HG03097 (cell line): ENCODE measurements around the gene TMPRSS11A.

Experiments used
- ATAC-seq: cut with Tn5 transposase; IDR thresholded peaks from one replicate; pipeline ENCODE4 v1.9.1; 2021; ENCODE audit not compliant: unreplicated experiment, low FRiP score

Gene TMPRSS11A, protein sequence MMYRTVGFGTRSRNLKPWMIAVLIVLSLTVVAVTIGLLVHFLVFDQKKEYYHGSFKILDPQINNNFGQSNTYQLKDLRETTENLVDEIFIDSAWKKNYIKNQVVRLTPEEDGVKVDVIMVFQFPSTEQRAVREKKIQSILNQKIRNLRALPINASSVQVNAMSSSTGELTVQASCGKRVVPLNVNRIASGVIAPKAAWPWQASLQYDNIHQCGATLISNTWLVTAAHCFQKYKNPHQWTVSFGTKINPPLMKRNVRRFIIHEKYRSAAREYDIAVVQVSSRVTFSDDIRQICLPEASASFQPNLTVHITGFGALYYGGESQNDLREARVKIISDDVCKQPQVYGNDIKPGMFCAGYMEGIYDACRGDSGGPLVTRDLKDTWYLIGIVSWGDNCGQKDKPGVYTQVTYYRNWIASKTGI

DNA sequence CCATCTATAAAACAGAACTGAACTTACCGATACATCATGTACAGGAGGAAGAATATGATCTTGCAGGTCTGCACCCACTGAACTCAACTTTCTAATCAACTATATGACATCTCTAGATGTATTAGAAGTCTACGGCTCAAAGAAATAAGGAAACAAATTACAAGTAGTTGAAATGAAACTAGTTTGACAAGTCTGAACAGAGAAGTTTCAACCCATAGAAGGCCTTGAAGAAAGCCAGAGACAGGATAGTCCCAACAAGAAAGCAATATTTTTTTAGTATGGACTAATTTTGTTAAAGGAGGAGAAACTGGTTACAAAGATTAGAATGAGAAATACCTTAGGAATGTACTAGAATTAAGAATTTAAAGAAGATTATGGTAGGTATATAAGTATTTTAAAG is at the start of gene TMPRSS11A:
TMPRSS11A (minus strand) TSS at position 138 of the 400 bp plus-strand sequence; CDS start at position 38, 100 bp downstream.
- ATAC-seq, result no peak

DNA sequence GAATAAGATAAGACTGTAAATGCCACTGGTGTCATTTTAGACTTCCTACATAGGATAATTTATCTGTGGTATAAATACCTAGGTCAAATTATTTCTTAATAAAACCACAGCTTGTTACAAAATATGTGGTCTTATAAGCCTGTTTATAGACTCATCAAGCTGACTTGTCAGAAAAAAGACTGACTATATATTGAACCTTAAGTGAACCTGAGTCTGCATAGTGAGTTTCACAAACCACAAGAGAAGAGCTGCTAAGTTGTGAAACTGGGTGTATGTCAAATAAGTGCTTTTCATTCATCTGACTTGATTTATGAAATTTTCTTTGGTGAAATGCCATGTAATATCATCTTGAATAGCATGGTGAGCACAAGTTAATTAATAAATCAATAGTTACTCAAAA is 48.4 kb upstream of the TMPRSS11A start:
- no peak for ATAC-seq

DNA sequence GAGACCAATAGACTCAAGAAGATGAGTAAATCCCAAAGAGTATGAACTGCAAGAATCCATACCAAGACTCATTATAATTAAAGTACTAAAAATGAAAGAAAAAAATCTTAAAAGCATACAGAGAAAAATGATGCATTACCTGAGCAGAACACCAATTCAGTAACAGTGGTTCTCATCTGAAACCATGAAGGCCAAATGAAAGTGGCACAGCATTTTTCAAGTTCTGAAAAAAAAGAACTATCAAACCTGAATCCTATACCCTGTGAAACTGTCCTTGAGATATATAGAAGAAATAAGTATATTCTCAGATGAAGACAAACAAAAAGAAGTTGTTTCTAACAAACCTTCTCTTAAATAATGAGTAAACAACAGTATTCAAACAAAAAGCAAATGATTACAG is 39.6 kb upstream of the TMPRSS11A start:
- ATAC-seq, result no peak

DNA sequence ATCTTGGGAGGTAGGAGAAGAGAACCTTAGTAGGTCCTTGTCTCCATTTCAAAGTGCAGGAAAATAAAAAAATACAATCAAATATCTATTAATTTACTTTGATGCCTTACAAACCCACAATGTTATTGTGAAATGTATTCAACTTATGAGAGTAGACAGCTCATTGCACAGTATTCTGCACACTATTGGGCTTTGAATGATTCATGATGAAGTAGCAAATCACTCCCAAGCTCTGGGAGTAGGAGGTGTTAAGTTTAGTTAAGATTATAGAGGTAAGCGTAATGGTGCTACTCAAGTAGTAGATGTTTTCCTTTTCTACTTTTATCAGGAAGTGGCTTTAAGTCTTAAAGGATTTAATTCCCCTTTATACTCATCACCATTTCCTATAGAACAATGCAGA is 32.8 kb upstream of the TMPRSS11A start:
- no peak for ATAC-seq

DNA sequence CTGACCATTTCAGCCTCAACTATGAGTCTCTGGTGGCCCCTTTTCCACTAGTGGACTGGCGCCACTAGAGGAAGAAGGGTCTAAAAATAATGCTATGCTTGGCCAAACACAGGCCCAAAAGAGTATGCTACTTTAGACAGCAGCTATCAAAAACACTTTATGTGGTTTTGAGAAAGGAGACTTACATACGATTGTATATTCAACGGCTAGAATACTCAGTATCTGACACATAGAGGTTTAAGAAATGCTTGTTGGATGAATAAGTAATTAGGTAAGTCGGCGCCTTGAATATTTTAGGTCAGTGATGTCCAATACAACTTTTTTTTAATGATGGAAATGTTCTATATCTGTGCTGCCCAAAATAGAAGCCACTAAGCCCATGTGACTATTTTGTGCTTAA is 25.7 kb upstream of the TMPRSS11A start:
- ATAC-seq, result no peak

DNA sequence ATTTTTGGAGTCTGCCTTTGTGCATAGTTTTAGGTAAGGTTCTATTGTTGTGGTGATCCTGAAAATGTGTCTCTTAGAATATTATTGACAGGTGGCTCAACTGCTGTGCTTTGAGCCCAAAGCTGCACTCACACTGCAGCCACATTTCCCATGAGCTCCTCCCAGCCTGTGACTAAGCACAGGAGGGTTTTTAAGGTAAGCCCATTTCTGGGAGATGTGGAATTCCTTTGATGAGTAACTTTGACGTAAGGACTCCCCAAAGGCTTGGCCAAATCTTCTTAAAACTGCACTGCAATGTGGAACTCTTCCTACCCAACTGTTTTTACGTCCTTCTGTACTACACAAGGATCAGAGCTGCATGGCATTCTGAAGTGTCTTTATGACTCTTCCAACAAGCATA is 20.0 kb upstream of the TMPRSS11A start:
- ATAC-seq, result no peak

DNA sequence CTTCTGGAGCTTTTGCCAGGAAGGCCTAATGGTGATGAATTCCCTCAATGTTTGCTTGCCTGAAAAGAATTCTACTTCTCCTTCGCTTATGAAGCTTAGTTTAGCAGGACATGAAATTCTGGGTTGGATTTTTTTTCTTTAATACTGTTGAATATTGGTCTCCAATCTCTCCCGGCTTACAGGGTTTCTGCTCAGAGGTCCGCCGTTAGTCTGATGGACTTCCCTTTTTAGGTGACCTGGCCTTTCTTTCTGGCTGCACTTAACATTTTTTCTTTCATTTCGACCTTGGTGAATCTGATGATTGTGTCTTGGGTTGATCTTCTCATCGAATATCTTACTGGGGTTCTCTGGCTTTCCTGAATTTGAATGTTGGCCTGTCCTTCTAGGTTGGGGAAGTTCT is 17.2 kb upstream of the TMPRSS11A start:
- no peak for ATAC-seq

DNA sequence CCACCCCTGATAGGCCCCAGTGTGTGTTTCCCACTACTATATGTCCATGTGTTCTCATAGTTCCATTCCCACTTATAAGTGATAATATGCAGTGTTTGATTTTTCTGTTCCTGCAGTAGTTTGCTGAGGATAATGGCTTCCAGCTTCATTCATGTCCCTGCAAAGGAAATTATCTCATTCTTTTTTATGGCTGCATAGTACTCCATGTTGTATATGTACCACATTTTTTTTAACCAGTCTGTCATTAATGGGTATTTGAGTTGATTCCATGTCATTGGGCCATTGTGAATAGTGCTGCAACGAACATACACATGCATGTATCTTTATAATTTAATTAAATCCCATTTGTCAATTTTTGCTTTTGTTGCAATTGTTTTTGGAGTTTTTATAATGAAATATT is 10.3 kb upstream of the TMPRSS11A start:
- ATAC-seq, result no peak

DNA sequence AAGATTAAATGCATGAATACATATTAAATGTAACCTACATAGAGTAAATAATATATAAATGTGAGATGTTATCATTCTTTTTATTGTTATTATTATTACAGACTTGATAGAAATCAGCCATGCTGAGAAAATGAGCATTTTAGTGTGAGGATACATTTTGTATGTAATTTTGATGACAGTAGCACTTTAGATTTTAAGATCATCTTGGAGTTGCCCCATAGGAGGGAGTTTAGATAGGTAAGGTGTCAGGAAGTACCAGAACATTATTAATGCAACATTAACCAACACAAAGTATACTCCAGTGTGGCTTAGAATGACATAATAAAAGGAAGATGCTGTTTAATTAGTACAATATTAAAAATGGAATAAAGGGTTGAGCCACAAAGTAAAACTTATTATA is 8.4 kb downstream of the TMPRSS11A start:
- ATAC-seq, result no peak

DNA sequence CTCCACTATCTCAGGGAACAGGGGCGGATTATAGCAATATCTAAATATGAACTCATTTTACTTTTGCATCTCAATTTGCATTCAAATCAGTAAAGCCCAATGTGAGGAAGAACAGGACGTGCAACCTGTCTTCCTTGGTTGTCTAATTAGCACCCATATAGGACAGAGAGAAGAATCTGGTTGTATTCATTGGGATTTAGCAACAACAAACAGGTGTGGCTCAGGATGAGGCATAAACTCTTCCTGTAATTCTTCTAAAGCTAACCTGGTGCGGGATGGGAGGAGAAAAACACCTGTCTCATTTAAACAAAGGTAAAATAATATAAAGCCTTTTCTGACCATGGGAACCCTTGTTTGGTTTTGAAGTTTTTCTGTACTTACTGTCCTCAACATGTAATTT is 22.2 kb downstream of the TMPRSS11A start:
- no peak for ATAC-seq

DNA sequence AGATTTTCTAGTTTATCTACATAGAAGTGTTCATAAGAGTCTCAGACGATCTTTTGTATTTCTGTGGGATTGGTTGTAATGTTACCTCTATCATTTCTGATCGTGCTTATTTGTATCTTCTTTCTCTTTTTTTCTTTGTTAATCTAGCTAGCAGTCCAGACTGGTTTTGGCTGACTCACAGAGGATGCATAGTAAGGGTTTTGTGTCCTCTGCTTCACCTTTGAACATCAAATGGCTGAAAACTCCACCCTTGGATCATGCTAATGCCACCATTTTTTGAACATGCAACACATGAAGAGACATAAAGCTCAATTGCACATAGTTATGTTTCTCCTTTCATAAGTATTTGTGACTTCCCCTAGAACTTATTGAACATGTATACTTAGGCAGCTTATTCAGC is 22.8 kb downstream of the TMPRSS11A start:
- no peak for ATAC-seq

DNA sequence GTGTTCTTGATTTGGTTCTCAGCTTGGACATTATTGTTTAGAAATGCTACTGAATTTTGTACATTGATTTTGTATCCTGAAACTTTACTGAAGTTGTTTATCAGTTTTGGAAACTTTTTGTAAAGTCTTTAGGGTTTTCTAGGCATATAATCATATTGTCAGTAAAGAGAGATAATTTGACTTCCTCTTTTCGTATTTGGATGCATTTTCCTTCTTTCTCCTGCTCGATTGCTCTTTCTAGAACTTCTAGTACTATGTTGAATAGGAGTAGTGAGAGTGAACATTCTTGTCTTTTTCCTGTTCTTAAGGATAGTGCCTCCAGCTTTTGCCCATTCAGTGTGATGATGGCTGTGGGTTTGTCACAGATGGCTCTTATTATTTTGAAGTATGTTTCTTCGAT is 24.1 kb downstream of the TMPRSS11A start:
- no peak for ATAC-seq

DNA sequence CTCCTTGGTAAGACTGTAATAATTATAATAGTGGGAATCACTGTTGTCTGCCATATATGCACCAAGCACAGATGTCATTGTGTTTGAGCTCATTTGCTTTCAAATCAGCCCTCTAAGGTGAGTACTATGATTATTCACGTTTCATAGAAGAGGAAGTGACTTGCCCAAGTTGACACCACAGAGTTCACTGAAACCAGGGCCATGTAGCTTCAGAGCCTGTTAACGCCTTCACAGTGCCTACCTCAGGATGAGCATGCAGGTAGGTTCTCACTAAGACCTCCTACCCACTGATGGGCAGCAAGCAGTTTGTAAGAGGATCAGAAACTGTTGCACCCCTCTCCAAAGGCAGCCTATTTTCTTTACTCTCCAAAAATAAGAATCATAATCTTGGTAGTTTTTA is 27.4 kb downstream of the TMPRSS11A start:
- no peak for ATAC-seq

DNA sequence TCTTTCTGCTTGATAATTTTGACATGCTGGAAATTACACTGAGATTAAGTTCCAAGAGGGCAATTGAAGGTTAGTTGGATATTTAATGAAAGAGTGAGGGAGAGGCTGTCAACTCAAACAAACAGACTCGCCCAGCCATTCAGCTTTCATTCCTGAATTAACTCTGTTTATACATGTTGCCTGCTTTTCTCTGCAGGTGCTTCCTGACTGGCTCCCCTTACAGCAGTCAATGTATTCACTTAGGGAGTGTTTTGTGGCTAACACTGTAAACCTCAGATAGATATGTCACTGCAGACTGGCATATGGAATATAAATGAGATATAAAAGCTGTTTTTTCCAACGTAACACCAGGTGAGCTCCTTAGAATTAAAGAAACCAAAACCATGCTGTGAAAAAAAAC is 28.7 kb downstream of the TMPRSS11A start:
- ATAC-seq, result no peak

DNA sequence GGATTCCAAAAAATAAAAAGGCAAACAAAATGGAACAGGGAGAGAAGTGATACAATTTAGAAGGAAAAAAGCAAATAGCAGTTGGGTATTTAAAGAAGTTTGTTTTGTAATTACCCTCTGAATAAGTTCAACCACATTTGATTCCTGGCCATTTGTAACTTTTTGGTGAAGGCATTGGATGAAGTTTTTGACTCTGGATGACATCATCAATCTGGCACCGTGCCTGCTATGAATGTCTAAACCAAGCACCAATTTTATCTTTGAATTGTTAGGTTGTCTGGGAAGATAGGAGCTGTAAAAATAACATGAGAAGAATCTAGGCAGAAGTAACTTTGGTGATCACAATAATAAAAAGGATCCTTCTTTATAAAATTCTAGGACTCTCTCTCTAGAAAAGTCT is 29.5 kb downstream of the TMPRSS11A start:
- no peak for ATAC-seq

DNA sequence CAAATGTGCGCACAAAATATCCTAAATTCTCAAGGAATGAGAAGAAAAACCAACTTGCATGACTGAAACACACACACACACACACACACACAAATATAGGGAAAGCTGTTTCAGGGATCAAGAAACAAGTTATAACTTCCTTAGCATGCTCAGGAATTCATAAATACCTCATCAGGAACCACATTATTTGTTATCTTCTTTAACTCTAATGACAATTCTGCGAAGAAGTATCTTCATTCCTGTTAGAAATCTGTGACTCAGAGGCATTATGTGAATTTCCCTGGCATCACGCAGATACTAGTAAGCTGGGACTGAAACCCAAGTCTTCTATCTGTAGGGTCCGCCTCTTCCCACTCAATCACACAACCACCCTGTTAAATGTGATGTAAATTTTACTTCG is 30.3 kb downstream of the TMPRSS11A start:
- no peak for ATAC-seq

DNA sequence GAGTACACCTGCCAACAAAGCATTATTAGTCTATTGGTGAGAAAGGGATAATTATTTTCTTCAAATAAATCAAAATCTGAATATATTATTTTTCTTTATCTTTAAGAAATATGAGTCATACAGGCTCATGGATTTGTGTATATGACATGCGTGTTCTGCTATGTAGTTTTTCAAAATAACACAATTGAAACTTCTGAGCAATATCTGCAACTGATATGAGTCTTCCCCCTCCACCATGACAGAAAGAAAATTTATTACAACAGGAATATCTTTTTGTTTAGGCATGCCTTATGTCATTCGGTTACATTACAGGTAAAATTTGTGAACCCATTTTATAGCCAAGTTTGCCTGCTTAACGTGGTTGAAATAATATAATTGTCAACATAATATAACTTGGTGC is 32.0 kb downstream of the TMPRSS11A start:
- ATAC-seq, result no peak

DNA sequence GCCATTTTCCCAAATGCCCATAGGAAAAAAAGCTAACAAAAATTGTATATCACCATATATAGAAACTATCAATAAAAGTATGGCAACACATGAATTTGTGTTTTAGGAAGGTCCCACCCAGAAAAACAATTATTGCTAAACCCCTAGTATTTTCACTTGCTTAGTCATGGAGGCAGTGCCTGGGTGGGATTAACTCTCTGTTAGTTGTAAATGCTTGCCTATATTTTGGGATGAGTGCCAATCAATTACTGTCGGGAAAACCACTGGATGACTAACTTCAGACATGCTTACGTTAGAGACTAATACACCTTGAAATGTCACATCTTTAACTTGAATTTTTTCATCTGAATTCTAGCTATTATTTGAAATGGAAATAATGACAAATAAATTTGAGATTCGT is 33.9 kb downstream of the TMPRSS11A start:
- no peak for ATAC-seq

DNA sequence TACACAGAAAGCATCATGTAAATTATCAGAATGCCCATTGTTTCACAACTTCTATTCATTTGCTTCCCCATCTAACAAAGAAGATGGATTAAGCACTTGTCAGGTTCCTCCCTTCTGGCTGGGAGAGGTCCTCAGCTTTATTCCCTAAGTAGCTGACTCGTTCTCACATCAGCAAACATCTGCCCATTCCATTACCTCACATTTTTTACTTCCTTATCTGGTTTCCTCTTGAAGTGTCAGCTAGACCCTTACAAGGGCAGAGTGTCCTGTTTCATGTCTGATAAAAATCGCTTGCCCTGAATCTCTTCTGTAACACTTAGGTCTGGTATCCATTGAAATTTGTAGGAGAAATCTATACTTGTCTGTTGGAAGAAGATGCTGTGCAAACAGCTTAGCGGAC is 34.7 kb downstream of the TMPRSS11A start:
- ATAC-seq, result no peak

DNA sequence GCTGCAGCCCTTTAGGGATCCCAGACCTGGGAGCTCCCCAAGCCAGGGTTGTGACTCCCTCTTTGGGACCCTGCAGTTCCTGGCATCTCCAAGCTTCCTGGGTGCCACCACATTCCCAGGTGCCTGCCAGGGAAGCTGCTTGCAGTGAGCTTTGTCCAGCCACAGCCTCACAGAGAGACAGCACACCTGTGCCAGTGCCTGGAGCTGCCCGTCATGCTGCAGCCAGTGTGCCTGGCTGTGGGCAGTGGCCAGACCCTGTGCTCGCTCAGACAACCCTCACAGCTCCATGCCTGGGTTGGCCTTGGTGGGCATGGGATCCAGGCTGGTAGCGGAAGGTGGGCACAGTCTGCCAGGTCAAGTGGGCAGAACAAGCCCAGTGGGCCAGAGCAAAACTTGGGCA is 36.0 kb downstream of the TMPRSS11A start:
- ATAC-seq, result no peak

DNA sequence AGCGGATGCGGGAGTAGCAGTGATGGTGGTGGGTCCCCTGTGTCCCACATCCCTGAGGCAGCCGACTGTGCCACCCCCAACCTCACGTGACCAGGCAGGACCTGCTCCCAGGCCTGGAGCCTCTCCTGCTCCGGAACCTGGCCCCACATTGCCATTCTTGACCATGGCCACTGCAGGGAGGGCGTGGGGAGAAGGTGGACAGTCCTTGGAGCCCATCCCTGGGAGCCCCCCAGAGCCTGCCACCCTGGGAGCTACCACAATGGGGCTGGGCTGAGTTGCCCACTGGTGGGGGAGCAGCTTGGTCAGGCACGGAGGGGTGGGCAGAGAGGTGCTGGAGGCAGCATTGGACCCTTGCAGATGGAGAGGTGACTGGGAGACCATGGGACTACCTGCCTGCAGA is 36.8 kb downstream of the TMPRSS11A start:
- no peak for ATAC-seq

DNA sequence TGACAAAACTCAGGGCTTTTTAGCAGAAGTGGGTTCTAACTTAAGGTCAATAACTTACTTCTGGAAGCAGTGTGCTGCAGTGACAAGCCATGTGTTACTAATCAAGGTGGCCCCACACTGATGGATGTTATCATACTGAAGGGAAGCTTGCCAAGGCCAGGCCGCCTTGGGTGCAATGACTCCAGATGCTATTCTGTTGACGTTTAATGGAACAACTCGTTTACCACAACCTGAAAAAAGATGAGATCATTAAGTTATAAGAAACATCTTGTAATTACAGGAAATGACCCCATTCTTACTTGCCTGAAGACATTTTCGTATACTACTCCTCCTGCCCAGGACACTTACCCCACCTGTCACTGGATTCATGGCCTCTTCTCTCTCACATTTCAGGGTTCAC is 40.6 kb downstream of the TMPRSS11A start:
- ATAC-seq, result no peak

DNA sequence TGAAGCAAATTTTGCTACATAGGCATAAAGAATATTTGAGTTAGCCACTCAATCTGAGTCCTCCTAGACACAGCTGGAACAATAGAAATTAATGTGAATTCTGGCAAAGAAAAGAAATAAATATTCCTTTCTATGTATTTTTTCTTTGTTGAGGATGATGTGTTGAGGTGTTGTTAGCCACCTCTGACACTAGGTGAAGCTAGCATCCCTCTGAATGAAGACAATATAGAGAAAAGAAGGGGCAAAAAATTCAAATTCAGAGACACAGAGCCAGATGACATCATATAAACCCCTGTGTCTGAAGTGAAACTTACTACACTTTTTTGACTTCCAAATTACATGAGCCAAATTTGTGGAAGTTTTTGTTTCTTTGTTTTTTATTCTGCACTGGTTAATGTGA is 44.9 kb downstream of the TMPRSS11A start:
- ATAC-seq, result no peak
